Activated CD4-positive, alpha-beta memory T cell treated with anti-CD3 and anti-CD28 coated beads for 36 hours (primary cell): ENCODE data around the gene TOR1AIP2. TPM values are rescaled to one million over a fixed set of nuclear protein-coding genes. Genes with fewer than 3 reads are reported as not detected.
"Not testable (repeated sequence)": the region's sequence is repeated elsewhere in the genome, so short reads cannot be mapped to it uniquely, and the experiment has no call there.

Experiments used
- CTCF ChIA-PET: fragments of 350-600 bp; sonication (Branson Sonifier 250); formaldehyde crosslinking; loops from one replicate; lab custom pipeline; 2021; ENCODE audit warnings: antibody characterized with exemption, inconsistent platforms; lab: Charles Lee
- POLR2A ChIA-PET: fragments of 350-600 bp; sonication (Branson Sonifier 250); formaldehyde crosslinking; loops from one replicate; lab custom pipeline; 2021; ENCODE audit warnings: antibody characterized with exemption; lab: Charles Lee
- DNase-seq: peaks from one replicate; pipeline ENCODE4 v3.0.0-alpha.2; 2020
- H3K27ac Mint-ChIP-seq: one replicate; pipeline ENCODE4 v1.8.0; 2021; ENCODE audit warnings: mixed read lengths
- H3K27me3 Mint-ChIP-seq: one replicate; pipeline ENCODE4 v1.8.0; 2021; ENCODE audit warnings: mixed read lengths
- H3K36me3 Mint-ChIP-seq: one replicate; pipeline ENCODE4 v1.8.0; 2021; ENCODE audit warnings: mixed read lengths
- H3K4me1 Mint-ChIP-seq: one replicate; pipeline ENCODE4 v1.8.0; 2021; ENCODE audit warnings: low read depth, mixed read lengths
- H3K4me3 Mint-ChIP-seq: one replicate; pipeline ENCODE4 v1.8.0; 2021; ENCODE audit warnings: mild to moderate bottlenecking, mixed read lengths
- H3K9me3 Mint-ChIP-seq: one replicate; pipeline ENCODE4 v1.8.0; 2021; ENCODE audit warnings: mixed read lengths
- intact Hi-C: fragments of 100-400 bp; cut with micrococcal nuclease; formaldehyde crosslinking; loops from one replicate; pipeline ENCODE4 v1.15.1; 2023
- total RNA-seq, 2 experiments: library from RNA; stranded (reverse); gene quantifications; one replicate each; pipeline ENCODE4 v1.2.3, GENCODE V29; 2021

Gene TOR1AIP2
- total RNA-seq, 2 experiments from 2014 or later = 42.3 to 45.9 TPM

- Mint-ChIP-seq H3K27me3 (no peaks in the 10 kb centered on the region), H3K36me3 (no peaks in the 10 kb centered on the region), H3K27ac (no peak overlapping the region), H3K4me3 (no peak overlapping the region), H3K9me3 (no peaks in the 10 kb centered on the region), H3K4me1 (peaks cover 20% of the 10 kb centered on the region)
- DNase-seq = no peak
- CTCF ChIA-PET = interaction anchor here (0.6 to 15.5 kb wide), 4 partner anchors 8 to 345 kb away, joined by 3 to 774 read pairs (median 47); no protein-coding TSS in a partner anchor
- POLR2A ChIA-PET = no interaction called here
- intact Hi-C loops = loop anchor here (10.0 kb wide), 1 partner anchor 342 kb away; the partner anchor contains the start of gene QSOX1
Observed at GRCh38 chr1:179812501-179813292, 64.9 kb downstream of the TOR1AIP2 start.

GRCh38 chr1:179810367-179810715, 67.3 kb downstream of the TOR1AIP2 start:
- no peaks in the 10 kb centered on the region for H3K27me3 Mint-ChIP-seq
- H3K27ac Mint-ChIP-seq = no peak overlapping the region
- intact Hi-C loops = loop anchor here (1.0 to 10.0 kb wide), 3 partner anchors 100 to 344 kb away; partner anchors contain the start of gene QSOX1
- H3K36me3 Mint-ChIP-seq = no peaks in the 10 kb centered on the region
- no peaks in the 10 kb centered on the region for H3K9me3 Mint-ChIP-seq
- peaks cover 16% of the 10 kb centered on the region for H3K4me1 Mint-ChIP-seq
- H3K4me3 Mint-ChIP-seq = no peak overlapping the region
- ChIA-PET CTCF (interaction anchor here (0.6 to 15.5 kb wide), 55 partner anchors 11 to 732 kb away, joined by 3 to 774 read pairs (median 5); partner anchors contain the start of genes FAM163A, SOAT1 and TOR3A), POLR2A (interaction anchor here (0.9 to 1.5 kb wide), 2 partner anchors 101 to 104 kb away, joined by 3 to 4 read pairs; no protein-coding TSS in a partner anchor)
- DNase-seq = no peak

GRCh38 chr1:179809506-179810366, 67.9 kb downstream of the TOR1AIP2 start:
- ChIA-PET CTCF (interaction anchor here (0.6 to 15.5 kb wide), 59 partner anchors 10 to 731 kb away, joined by 3 to 774 read pairs (median 4); partner anchors contain the start of genes FAM163A, SOAT1 and TOR3A), POLR2A (interaction anchor here (0.9 to 1.5 kb wide), 2 partner anchors 100 to 103 kb away, joined by 3 to 4 read pairs; no protein-coding TSS in a partner anchor)
- DNase-seq = peak; percentile 75
- Mint-ChIP-seq H3K27me3 (no peaks in the 10 kb centered on the region), H3K36me3 (no peaks in the 10 kb centered on the region), H3K4me3 (no peak overlapping the region), H3K4me1 (peaks cover 10% of the 10 kb centered on the region), H3K9me3 (no peaks in the 10 kb centered on the region), H3K27ac (no peak overlapping the region)
- intact Hi-C loops = loop anchor here (1.0 to 10.0 kb wide), 3 partner anchors 99 to 345 kb away; partner anchors contain the start of gene QSOX1

GRCh38 chr1:179808503-179808902, 69.1 kb downstream of the TOR1AIP2 start:
- peaks cover 4% of the 10 kb centered on the region for H3K4me1 Mint-ChIP-seq
- H3K27ac Mint-ChIP-seq = no peak overlapping the region
- ChIA-PET POLR2A (no interaction called here), CTCF (interaction anchor here (1.1 to 15.5 kb wide), 7 partner anchors 12 to 465 kb away, joined by 3 to 774 read pairs (median 9); no protein-coding TSS in a partner anchor)
- no peak overlapping the region for H3K4me3 Mint-ChIP-seq
- intact Hi-C loops = no loop called here
- H3K36me3 Mint-ChIP-seq = no peaks in the 10 kb centered on the region
- no peak for DNase-seq
- H3K9me3 Mint-ChIP-seq = no peaks in the 10 kb centered on the region
- H3K27me3 Mint-ChIP-seq = no peaks in the 10 kb centered on the region

- Mint-ChIP-seq H3K4me1 (peaks cover 4% of the 10 kb centered on the region), H3K36me3 (no peaks in the 10 kb centered on the region), H3K27ac (no peak overlapping the region), H3K4me3 (no peak overlapping the region), H3K27me3 (no peaks in the 10 kb centered on the region), H3K9me3 (no peaks in the 10 kb centered on the region)
- no peak for DNase-seq
- intact Hi-C loops = no loop called here
- POLR2A ChIA-PET = no interaction called here
- CTCF ChIA-PET = interaction anchor here (2.4 to 15.5 kb wide), 2 partner anchors 70 to 103 kb away, joined by 9 to 774 read pairs; no protein-coding TSS in a partner anchor
Observed at GRCh38 chr1:179807691-179808485, 69.7 kb downstream of the TOR1AIP2 start.

- DNase-seq = no peak
- intact Hi-C loops = no loop called here
- Mint-ChIP-seq H3K27me3 (no peaks in the 10 kb centered on the region), H3K9me3 (no peaks in the 10 kb centered on the region), H3K4me1 (peaks cover 4% of the 10 kb centered on the region), H3K27ac (no peak overlapping the region), H3K36me3 (no peaks in the 10 kb centered on the region), H3K4me3 (no peak overlapping the region)
- ChIA-PET CTCF (interaction anchor here (15.5 kb wide), 1 partner anchor 102 kb away, joined by 774 read pairs; no protein-coding TSS in a partner anchor), POLR2A (no interaction called here)
Observed at GRCh38 chr1:179807291-179807690, 70.3 kb downstream of the TOR1AIP2 start.

DNA sequence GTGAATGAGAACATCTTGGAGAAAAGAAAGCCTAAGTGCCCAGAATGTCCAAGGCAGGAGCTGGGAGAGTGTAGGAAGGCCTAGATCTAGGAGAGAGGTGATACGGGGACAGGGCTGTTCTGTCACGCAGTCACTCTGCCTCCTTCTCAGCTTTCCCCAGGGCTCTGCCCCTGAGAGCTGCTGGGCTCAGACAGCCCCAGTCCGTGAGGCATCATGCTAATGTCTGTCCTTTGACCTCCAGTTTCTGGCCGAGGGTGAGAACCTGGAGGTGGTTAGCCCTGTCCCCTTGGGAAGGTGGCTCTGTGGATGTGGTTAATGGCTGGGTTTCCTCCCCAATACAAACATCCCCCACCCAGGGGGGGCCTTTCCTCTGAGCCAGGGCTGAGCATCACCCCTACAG, 71.3 kb downstream of the TOR1AIP2 start:
- intact Hi-C loops = no loop called here
- Mint-ChIP-seq H3K9me3 (no peaks in the 10 kb centered on the region), H3K4me1 (peaks cover 4% of the 10 kb centered on the region), H3K27ac (no peak overlapping the region), H3K4me3 (no peak overlapping the region), H3K27me3 (no peaks in the 10 kb centered on the region), H3K36me3 (no peaks in the 10 kb centered on the region)
- no peak for DNase-seq
- CTCF ChIA-PET = interaction anchor here (1.3 to 15.5 kb wide), 2 partner anchors 8 to 101 kb away, joined by 12 to 774 read pairs; no protein-coding TSS in a partner anchor
- POLR2A ChIA-PET = no interaction called here

GRCh38 chr1:179805291-179806195, 72.1 kb downstream of the TOR1AIP2 start:
- no peak for DNase-seq
- ChIA-PET CTCF (interaction anchor here (1.3 to 15.5 kb wide), 2 partner anchors 9 to 100 kb away, joined by 12 to 774 read pairs; no protein-coding TSS in a partner anchor), POLR2A (no interaction called here)
- intact Hi-C loops = no loop called here
- H3K4me1 Mint-ChIP-seq = peaks cover 4% of the 10 kb centered on the region
- H3K4me3 Mint-ChIP-seq = no peak overlapping the region
- no peaks in the 10 kb centered on the region for H3K27me3 Mint-ChIP-seq
- H3K36me3 Mint-ChIP-seq = no peaks in the 10 kb centered on the region
- H3K27ac Mint-ChIP-seq = no peak overlapping the region
- no peaks in the 10 kb centered on the region for H3K9me3 Mint-ChIP-seq

DNA sequence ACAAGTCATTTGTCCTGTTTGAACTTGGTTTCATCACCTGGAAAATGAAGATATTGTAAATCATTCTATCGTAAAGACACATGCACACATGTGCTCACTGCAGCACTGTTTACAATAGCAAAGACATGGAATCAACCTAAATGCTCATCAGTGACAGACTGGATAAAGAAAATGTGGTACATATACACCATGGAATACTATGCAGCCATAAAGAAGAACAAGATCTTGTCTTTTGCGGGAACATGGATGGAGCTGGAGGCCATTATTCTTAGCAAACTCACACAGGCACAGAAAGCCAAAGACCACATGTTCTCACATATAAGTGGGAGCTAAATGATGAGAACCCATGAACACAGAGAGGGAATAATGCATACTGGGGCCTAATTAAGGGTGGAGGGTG, 73.2 kb downstream of the TOR1AIP2 start:
- CTCF ChIA-PET = interaction anchor here (15.5 kb wide), 1 partner anchor 99 kb away, joined by 774 read pairs; no protein-coding TSS in a partner anchor
- H3K27ac Mint-ChIP-seq, H3K36me3 Mint-ChIP-seq, H3K9me3 Mint-ChIP-seq, POLR2A ChIA-PET, H3K4me3 Mint-ChIP-seq, H3K27me3 Mint-ChIP-seq, H3K4me1 Mint-ChIP-seq, intact Hi-C loops, DNase-seq: not testable (repeated sequence)

GRCh38 chr1:179803918-179804317, 73.7 kb downstream of the TOR1AIP2 start:
- intact Hi-C loops = no loop called here
- no peak overlapping the region for H3K27ac Mint-ChIP-seq
- H3K27me3 Mint-ChIP-seq = no peaks in the 10 kb centered on the region
- no peaks in the 10 kb centered on the region for H3K9me3 Mint-ChIP-seq
- no peaks in the 10 kb centered on the region for H3K36me3 Mint-ChIP-seq
- ChIA-PET POLR2A (no interaction called here), CTCF (no interaction called here)
- H3K4me3 Mint-ChIP-seq = no peak overlapping the region
- no peaks in the 10 kb centered on the region for H3K4me1 Mint-ChIP-seq
- no peak for DNase-seq
